H9 (cell line): ENCODE results near the gene STX8. TPM values are rescaled to one million over a fixed set of nuclear protein-coding genes. Genes with fewer than 3 reads are reported as not detected.

Experiments used
- DNase-seq: peaks from one replicate; pipeline ENCODE4 v3.0.0-alpha.2; 2017
- H2AFZ ChIP-seq: one replicate; pipeline ENCODE4 v1.6.1; 2013; ENCODE audit warnings: mild to moderate bottlenecking, low read length, control low read depth, moderate library complexity
- H2AK5ac ChIP-seq: 2 replicates; pipeline ENCODE4 v1.6.1; 2013; ENCODE audit warnings: low read length, control low read depth, mixed read lengths; ENCODE audit not compliant: insufficient read length
- H2BK120ac ChIP-seq: one replicate; pipeline ENCODE4 v1.6.1; 2013; ENCODE audit warnings: low read depth, mild to moderate bottlenecking, low read length, control low read depth, inconsistent platforms; ENCODE audit not compliant: poor library complexity, severe bottlenecking
- H2BK12ac ChIP-seq: 2 replicates; pipeline ENCODE4 v1.6.1; 2013; ENCODE audit warnings: low read length, control low read depth, mixed read lengths, low read depth; ENCODE audit not compliant: insufficient read length
- H2BK15ac ChIP-seq: 2 replicates; pipeline ENCODE4 v1.6.1; 2013; ENCODE audit warnings: low read depth, low read length, control low read depth
- H2BK20ac ChIP-seq: one replicate; pipeline ENCODE4 v1.6.1; 2013; ENCODE audit warnings: low read depth, mild to moderate bottlenecking, low read length, control low read depth, inconsistent platforms; ENCODE audit not compliant: poor library complexity, severe bottlenecking
- H2BK5ac ChIP-seq: 2 replicates; pipeline ENCODE4 v1.6.1; 2013; ENCODE audit warnings: low read length, control low read depth, mixed read lengths; ENCODE audit not compliant: insufficient read length
- H3K14ac ChIP-seq: 2 replicates; pipeline ENCODE4 v1.6.1; 2013; ENCODE audit warnings: low read length, control low read depth; ENCODE audit not compliant: insufficient read depth
- H3K18ac ChIP-seq: 2 replicates; pipeline ENCODE4 v1.6.1; 2013; ENCODE audit warnings: low read depth, mild to moderate bottlenecking, mixed read lengths, low read length, control low read depth; ENCODE audit not compliant: insufficient read length
- H3K23ac ChIP-seq: 2 replicates; pipeline ENCODE4 v1.6.1; 2013; ENCODE audit warnings: low read length, control low read depth, mixed read lengths, low read depth; ENCODE audit not compliant: insufficient read length
- H3K23me2 ChIP-seq: 2 replicates; pipeline ENCODE4 v1.6.1; 2013; ENCODE audit warnings: low read depth, mild to moderate bottlenecking, mixed read lengths, low read length, control low read depth; ENCODE audit not compliant: insufficient read length, poor library complexity, severe bottlenecking
- H3K27ac ChIP-seq: 2 replicates; pipeline ENCODE4 v1.5.1; 2013; ENCODE audit warnings: low read length, control low read depth, mixed read lengths, low read depth; ENCODE audit not compliant: insufficient read length
- H3K27me3 ChIP-seq: 2 replicates; pipeline ENCODE4 v1.6.1; 2013; ENCODE audit warnings: low read length, control low read depth, inconsistent platforms; ENCODE audit not compliant: insufficient read depth
- H3K4ac ChIP-seq: 2 replicates; pipeline ENCODE4 v1.6.1; 2013; ENCODE audit warnings: low read depth, mild to moderate bottlenecking, control low read depth, inconsistent platforms, low read length, moderate library complexity
- H3K4me1 ChIP-seq: 2 replicates; pipeline ENCODE4 v1.6.1; 2013; ENCODE audit warnings: low read length, control low read depth, inconsistent platforms; ENCODE audit not compliant: insufficient read depth
- H3K4me2 ChIP-seq: 2 replicates; pipeline ENCODE4 v1.6.1; 2013; ENCODE audit warnings: low read length, control low read depth, mixed read lengths; ENCODE audit not compliant: insufficient read length, insufficient read depth
- H3K56ac ChIP-seq: 2 replicates; pipeline ENCODE4 v1.6.1; 2013; ENCODE audit warnings: low read depth, mild to moderate bottlenecking, mixed read lengths, low read length, control low read depth; ENCODE audit not compliant: insufficient read length
- H3K79me1 ChIP-seq: 2 replicates; pipeline ENCODE4 v1.6.1; 2013; ENCODE audit warnings: low read depth, mild to moderate bottlenecking, moderate library complexity, low read length, control low read depth, inconsistent platforms; ENCODE audit not compliant: insufficient read depth, poor library complexity, severe bottlenecking
- H3K79me2 ChIP-seq: 2 replicates; pipeline ENCODE4 v1.6.1; 2013; ENCODE audit warnings: low read length, control low read depth, inconsistent platforms; ENCODE audit not compliant: insufficient read depth
- H3K9ac ChIP-seq: 2 replicates; pipeline ENCODE4 v1.6.1; 2013; ENCODE audit warnings: low read length, control low read depth, mixed read lengths; ENCODE audit not compliant: insufficient read length; ENCODE audit errors: extremely low read depth
- H3K9me3 ChIP-seq: one replicate; pipeline ENCODE4 v1.6.1; 2013; ENCODE audit warnings: low read depth, low read length, inconsistent platforms; ENCODE audit not compliant: control insufficient read depth
- H3T11ph ChIP-seq: one replicate; pipeline ENCODE4 v1.6.1; 2013; ENCODE audit warnings: mild to moderate bottlenecking, low read length, control low read depth, inconsistent platforms
- H4K20me1 ChIP-seq: one replicate; pipeline ENCODE4 v1.6.1; 2013; ENCODE audit not compliant: control insufficient read depth, insufficient read length, insufficient read depth
- H4K5ac ChIP-seq: 2 replicates; pipeline ENCODE4 v1.6.1; 2013; ENCODE audit warnings: low read depth, mild to moderate bottlenecking, mixed read lengths, low read length, control low read depth; ENCODE audit not compliant: insufficient read length
- H4K8ac ChIP-seq: replicated peaks from 2 replicates; pipeline ENCODE4 v1.6.1; 2013; ENCODE audit warnings: low read length, control low read depth, mixed read lengths, low read depth; ENCODE audit not compliant: insufficient read length
- H4K91ac ChIP-seq: 2 replicates; pipeline ENCODE4 v1.6.1; 2013; ENCODE audit warnings: low read depth, mild to moderate bottlenecking, moderate library complexity, mixed read lengths, low read length, control low read depth; ENCODE audit not compliant: insufficient read length
- H3K27ac Mint-ChIP-seq, 3 experiments: 2 replicates in 2 of 3; 3 replicates in 1 of 3; pipeline ENCODE4 v1.8.0; 2020 to 2021; ENCODE audit warnings: mixed read lengths in 3 of 3, mild to moderate bottlenecking in 1 of 3, moderate library complexity in 1 of 3
- H3K27me3 Mint-ChIP-seq: 2 replicates; pipeline ENCODE4 v1.8.0; 2021; ENCODE audit warnings: low read depth, mild to moderate bottlenecking, moderate library complexity, mixed read lengths
- H3K36me3 Mint-ChIP-seq, 3 experiments: 2 replicates in 2 of 3; 3 replicates in 1 of 3; pipeline ENCODE4 v1.8.0; 2020 to 2021; ENCODE audit warnings: low read depth in 3 of 3, mixed read lengths in 3 of 3; ENCODE audit not compliant: insufficient read depth in 1 of 3
- H3K4me1 Mint-ChIP-seq, 2 experiments: 2 replicates each; pipeline ENCODE4 v1.8.0; 2020; ENCODE audit warnings: mixed read lengths in 2 of 2
- H3K4me3 Mint-ChIP-seq, 2 experiments: 2 replicates in 1 of 2; 3 replicates in 1 of 2; pipeline ENCODE4 v1.8.0; 2020 to 2021; ENCODE audit warnings: mild to moderate bottlenecking in 2 of 2, mixed read lengths in 2 of 2, moderate library complexity in 1 of 2
- H3K9me3 Mint-ChIP-seq, 2 experiments: 2 replicates in 1 of 2; 3 replicates in 1 of 2; pipeline ENCODE4 v1.8.0; 2020; ENCODE audit warnings: mild to moderate bottlenecking in 2 of 2, mixed read lengths in 2 of 2, moderate library complexity in 1 of 2
- WGBS: extraction: QIAGEN DNeasy Blood & Tissue Kit; methylation state at CpG from one replicate; pipeline ENCODE4 v1.1.7; 2013; ENCODE audit warnings: missing lambda C conversion rate, low lambda C conversion rate, mixed read lengths; ENCODE audit not compliant: insufficient read length; ENCODE audit errors: extremely low coverage; 5-methylcytosine and 5-hydroxymethylcytosine counted together
- total RNA-seq: library from RNA; stranded (reverse); gene quantifications from 2 replicates; pipeline ENCODE4 v1.2.1, GENCODE V29; 2021
- TF ChIP-seq, protein P1 (sequence below): fragments of 200-600 bp; sonication (generic); conservative IDR thresholded peaks from 3 replicates; pipeline ENCODE4 v1.8.0; 2021; ENCODE audit warnings: antibody characterized with exemption, mild to moderate bottlenecking

Gene STX8
- total RNA-seq, 1 experiment from 2014 or later, result 55.1 TPM

DNA sequence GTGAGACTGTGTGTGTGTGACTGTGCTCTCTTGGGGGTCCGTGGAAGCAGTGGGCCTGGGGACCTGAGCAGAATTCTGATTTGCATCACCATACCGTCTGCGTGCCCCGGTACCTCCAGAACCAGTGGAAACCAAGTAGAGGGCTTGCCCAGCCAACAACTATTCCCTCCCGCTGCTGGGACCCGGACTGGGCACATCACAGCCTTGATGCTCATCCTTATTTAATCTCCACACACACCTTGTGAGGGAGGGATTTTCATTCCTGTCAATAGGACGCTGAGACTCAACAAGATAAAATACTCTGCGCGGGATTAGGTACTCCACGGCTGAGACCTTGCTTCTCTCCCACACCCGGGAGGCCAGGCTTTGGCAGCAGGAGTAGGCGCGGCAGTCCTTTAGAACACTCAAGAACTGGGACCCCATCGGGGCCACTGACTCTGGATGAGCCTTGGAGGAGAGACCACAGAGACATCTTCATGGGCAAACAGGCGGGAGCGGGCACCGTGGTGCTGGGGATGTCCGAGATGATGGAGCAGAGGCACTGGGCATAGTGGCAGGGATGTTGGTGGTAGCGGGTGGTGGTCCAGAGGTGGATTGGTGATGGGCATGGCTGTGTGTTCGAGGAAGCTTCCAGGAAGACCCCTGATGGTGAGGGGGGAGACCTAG, 346.3 kb downstream of the STX8 start:
- Histone ChIP-seq H3K9ac (no peak overlapping the region), H3T11ph (no peak overlapping the region), H2BK120ac (no peak overlapping the region), H3K27me3 (no peaks in the 10 kb centered on the region), H2BK20ac (no peak overlapping the region), H4K20me1 (peaks cover 6% of the 10 kb centered on the region), H3K9me3 (no peaks in the 10 kb centered on the region), H3K4me1 (no peaks in the 10 kb centered on the region; the same call in 1 of the 2 replicates), H2BK12ac (no peak overlapping the region), H4K91ac (no peak overlapping the region), H3K79me2 (no peaks in the 10 kb centered on the region), H3K4ac (no peak overlapping the region), H2AFZ (no peak overlapping the region), H3K23me2 (no peaks in the 10 kb centered on the region), H3K56ac (no peak overlapping the region), H3K27ac (no peak overlapping the region), H3K4me2 (no peak overlapping the region), H2BK5ac (no peak overlapping the region), H3K14ac (no peak overlapping the region; the same call in 1 of the 2 replicates), H3K79me1 (no peaks in the 10 kb centered on the region), H3K18ac (no peak overlapping the region), H4K5ac (peak overlapping the region; percentile 88), H2BK15ac (no peak overlapping the region), H2AK5ac (no peak overlapping the region), H3K23ac (no peak overlapping the region), H4K8ac (no peak overlapping the region)
- Mint-ChIP-seq H3K27me3 (no peaks in the 10 kb centered on the region; the same call in 1 of the 2 replicates), H3K27ac (no peak overlapping the region), H3K9me3 (no peaks in the 10 kb centered on the region), H3K4me1 (peaks cover 2% of the 10 kb centered on the region in 2 experiments; a peak in 3 of 4 replicates), H3K4me3 (no peak overlapping the region), H3K36me3 (no peaks in the 10 kb centered on the region)
- no CpG with 5 or more reads among the region's 20 CpGs for WGBS
- TF ChIP-seq, protein P1, sequence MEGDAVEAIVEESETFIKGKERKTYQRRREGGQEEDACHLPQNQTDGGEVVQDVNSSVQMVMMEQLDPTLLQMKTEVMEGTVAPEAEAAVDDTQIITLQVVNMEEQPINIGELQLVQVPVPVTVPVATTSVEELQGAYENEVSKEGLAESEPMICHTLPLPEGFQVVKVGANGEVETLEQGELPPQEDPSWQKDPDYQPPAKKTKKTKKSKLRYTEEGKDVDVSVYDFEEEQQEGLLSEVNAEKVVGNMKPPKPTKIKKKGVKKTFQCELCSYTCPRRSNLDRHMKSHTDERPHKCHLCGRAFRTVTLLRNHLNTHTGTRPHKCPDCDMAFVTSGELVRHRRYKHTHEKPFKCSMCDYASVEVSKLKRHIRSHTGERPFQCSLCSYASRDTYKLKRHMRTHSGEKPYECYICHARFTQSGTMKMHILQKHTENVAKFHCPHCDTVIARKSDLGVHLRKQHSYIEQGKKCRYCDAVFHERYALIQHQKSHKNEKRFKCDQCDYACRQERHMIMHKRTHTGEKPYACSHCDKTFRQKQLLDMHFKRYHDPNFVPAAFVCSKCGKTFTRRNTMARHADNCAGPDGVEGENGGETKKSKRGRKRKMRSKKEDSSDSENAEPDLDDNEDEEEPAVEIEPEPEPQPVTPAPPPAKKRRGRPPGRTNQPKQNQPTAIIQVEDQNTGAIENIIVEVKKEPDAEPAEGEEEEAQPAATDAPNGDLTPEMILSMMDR, result no peak
- DNase-seq, result no peak
